Astrocyte (in vitro differentiated cells and primary cell): ENCODE results near the gene CCDC51. TPM values are rescaled to one million over a fixed set of nuclear protein-coding genes. Genes with fewer than 3 reads are reported as not detected.

ENCODE experiments used
- DNase-seq: peaks from one replicate; pipeline ENCODE4 v3.0.0-alpha.2; 2010; ENCODE audit warnings: low read depth
- FAIRE-seq: peaks from 2 replicates; lab custom pipeline; 2011; peaks lifted over from hg19 to GRCh38; lab: Jason Lieb, UNC
- H2AFZ ChIP-seq: 2 replicates; pipeline ENCODE4 v1.6.0; 2012; ENCODE audit warnings: low read depth, low read length, inconsistent platforms
- H3K27ac ChIP-seq: 2 replicates; pipeline ENCODE4 v1.5.1; 2011; ENCODE audit warnings: low read depth, low read length, inconsistent platforms
- H3K27me3 ChIP-seq: 2 replicates; pipeline ENCODE4 v1.6.0; 2011; ENCODE audit warnings: low read length, inconsistent platforms; ENCODE audit not compliant: insufficient read depth
- H3K36me3 ChIP-seq: 2 replicates; pipeline ENCODE4 v1.5.1; 2011; ENCODE audit warnings: low read length, inconsistent platforms; ENCODE audit not compliant: insufficient read depth
- H3K4me1 ChIP-seq: 2 replicates; pipeline ENCODE4 v1.5.1; 2011; ENCODE audit warnings: low read length, inconsistent platforms; ENCODE audit not compliant: insufficient read depth
- H3K4me2 ChIP-seq: 2 replicates; pipeline ENCODE4 v1.6.0; 2012; ENCODE audit warnings: low read length, inconsistent platforms
- H3K4me3 ChIP-seq: 2 replicates; pipeline ENCODE4 v1.5.1; 2011; ENCODE audit warnings: low read depth, mild to moderate bottlenecking, low read length, inconsistent platforms; ENCODE audit not compliant: insufficient read depth
- H3K79me2 ChIP-seq: 2 replicates; pipeline ENCODE4 v1.6.0; 2012; ENCODE audit warnings: mild to moderate bottlenecking, low read length, inconsistent platforms; ENCODE audit not compliant: insufficient read depth
- H3K9ac ChIP-seq: 2 replicates; pipeline ENCODE4 v1.6.0; 2012; ENCODE audit warnings: mild to moderate bottlenecking, low read length, inconsistent platforms
- H3K9me3 ChIP-seq: 2 replicates; pipeline ENCODE4 v1.5.1; 2012; ENCODE audit warnings: low read depth, mild to moderate bottlenecking, low read length, inconsistent platforms; ENCODE audit not compliant: insufficient read depth
- H4K20me1 ChIP-seq: 2 replicates; pipeline ENCODE4 v1.6.0; 2012; ENCODE audit warnings: low read length, inconsistent platforms; ENCODE audit not compliant: insufficient read depth
- H3K27ac Mint-ChIP-seq: one replicate; pipeline ENCODE4 v1.8.0; 2021; ENCODE audit warnings: mild to moderate bottlenecking, mixed read lengths; ENCODE audit not compliant: unreplicated experiment
- H3K27me3 Mint-ChIP-seq: one replicate; pipeline ENCODE4 v1.8.0; 2021; ENCODE audit warnings: low read depth, mixed read lengths; ENCODE audit not compliant: unreplicated experiment
- H3K36me3 Mint-ChIP-seq: one replicate; pipeline ENCODE4 v1.8.0; 2021; ENCODE audit warnings: low read depth, mixed read lengths; ENCODE audit not compliant: unreplicated experiment
- H3K4me1 Mint-ChIP-seq: one replicate; pipeline ENCODE4 v1.8.0; 2021; ENCODE audit warnings: low read depth, mixed read lengths; ENCODE audit not compliant: unreplicated experiment
- H3K4me3 Mint-ChIP-seq: one replicate; pipeline ENCODE4 v1.8.0; 2021; ENCODE audit warnings: mild to moderate bottlenecking, moderate library complexity, mixed read lengths; ENCODE audit not compliant: unreplicated experiment
- H3K9me3 Mint-ChIP-seq: one replicate; pipeline ENCODE4 v1.8.0; 2021; ENCODE audit warnings: mild to moderate bottlenecking, mixed read lengths; ENCODE audit not compliant: unreplicated experiment
- EZH2 ChIP-seq: IDR thresholded peaks from 2 replicates; pipeline ENCODE4 v1.6.1; 2012; ENCODE audit warnings: mild to moderate bottlenecking, low read length, inconsistent platforms; ENCODE audit not compliant: insufficient read depth
- total RNA-seq: library from RNA; stranded (reverse); gene quantifications from 2 replicates; pipeline ENCODE4 v1.2.1, GENCODE V29; 2021
- TF ChIP-seq, protein P1 (sequence below): IDR thresholded peaks from 2 replicates; pipeline ENCODE4 v1.5.1; 2011; ENCODE audit warnings: low read depth, mild to moderate bottlenecking, inconsistent platforms, low read length, moderate library complexity; ENCODE audit not compliant: insufficient read depth

The CCDC51 gene
- total RNA-seq, 1 donor from 2014 or later = 16.5 TPM

DNA sequence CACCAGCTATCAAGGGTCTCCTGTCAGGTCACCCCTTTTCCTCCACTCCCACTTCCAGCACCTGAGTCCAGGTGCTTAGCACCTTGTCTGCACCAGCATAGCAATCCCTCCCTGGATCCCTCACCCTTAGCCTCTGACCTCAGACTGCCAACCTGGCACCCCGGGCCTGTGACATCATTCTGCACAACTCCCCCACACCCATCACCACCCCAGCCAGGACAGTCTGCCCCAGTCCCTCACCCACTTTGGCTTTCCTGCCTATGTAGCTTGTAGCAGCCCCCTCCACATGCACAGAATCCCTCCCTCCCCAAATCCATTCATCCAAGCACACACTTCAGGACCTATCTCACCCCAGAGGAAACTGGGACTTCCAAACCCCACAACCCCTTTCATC is 9.2 kb downstream of the CCDC51 start:
- Histone ChIP-seq H3K9ac (no peak overlapping the region), H2AFZ (no peak overlapping the region), H3K4me3 (no peak overlapping the region), H3K4me1 (peaks cover 53% of the 10 kb centered on the region), H3K36me3 (peaks cover 7% of the 10 kb centered on the region), H3K9me3 (no peaks in the 10 kb centered on the region), H4K20me1 (peaks cover 33% of the 10 kb centered on the region), H3K4me2 (peak overlapping the region; percentile 97), H3K27ac (no peak overlapping the region), H3K79me2 (peaks cover 29% of the 10 kb centered on the region), H3K27me3 (no peaks in the 10 kb centered on the region)
- TF ChIP-seq, protein P1, sequence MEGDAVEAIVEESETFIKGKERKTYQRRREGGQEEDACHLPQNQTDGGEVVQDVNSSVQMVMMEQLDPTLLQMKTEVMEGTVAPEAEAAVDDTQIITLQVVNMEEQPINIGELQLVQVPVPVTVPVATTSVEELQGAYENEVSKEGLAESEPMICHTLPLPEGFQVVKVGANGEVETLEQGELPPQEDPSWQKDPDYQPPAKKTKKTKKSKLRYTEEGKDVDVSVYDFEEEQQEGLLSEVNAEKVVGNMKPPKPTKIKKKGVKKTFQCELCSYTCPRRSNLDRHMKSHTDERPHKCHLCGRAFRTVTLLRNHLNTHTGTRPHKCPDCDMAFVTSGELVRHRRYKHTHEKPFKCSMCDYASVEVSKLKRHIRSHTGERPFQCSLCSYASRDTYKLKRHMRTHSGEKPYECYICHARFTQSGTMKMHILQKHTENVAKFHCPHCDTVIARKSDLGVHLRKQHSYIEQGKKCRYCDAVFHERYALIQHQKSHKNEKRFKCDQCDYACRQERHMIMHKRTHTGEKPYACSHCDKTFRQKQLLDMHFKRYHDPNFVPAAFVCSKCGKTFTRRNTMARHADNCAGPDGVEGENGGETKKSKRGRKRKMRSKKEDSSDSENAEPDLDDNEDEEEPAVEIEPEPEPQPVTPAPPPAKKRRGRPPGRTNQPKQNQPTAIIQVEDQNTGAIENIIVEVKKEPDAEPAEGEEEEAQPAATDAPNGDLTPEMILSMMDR = no peak
- TF ChIP-seq EZH2 = no peak
- no peaks in the 10 kb centered on the region for H3K27me3 Mint-ChIP-seq
- H3K4me3 Mint-ChIP-seq = peak overlapping the region; percentile 82
- H3K9me3 Mint-ChIP-seq = no peaks in the 10 kb centered on the region
- peak overlapping the region; percentile 53 for H3K27ac Mint-ChIP-seq
- DNase-seq (no peak), FAIRE-seq (no peak)
- peaks cover 45% of the 10 kb centered on the region for H3K4me1 Mint-ChIP-seq
- peaks cover 6% of the 10 kb centered on the region for H3K36me3 Mint-ChIP-seq

- no peak for FAIRE-seq
- H3K9me3 ChIP-seq = no peaks in the 10 kb centered on the region
Observed at GRCh38 chr3:48429960-48430707, 9.8 kb downstream of the CCDC51 start, which contains the start of gene PLXNB1. TSS of gene PLXNB1 (minus strand) at chr3:48430086. CDS start at chr3:48424611, 5,475 bp downstream.

More at GRCh38 chr3:48429960-48430707, 9.8 kb downstream of the CCDC51 start, which contains the start of gene PLXNB1:
- H3K4me1 Mint-ChIP-seq = peaks cover 48% of the 10 kb centered on the region
- H3K9me3 Mint-ChIP-seq = no peaks in the 10 kb centered on the region
- peak within 1 kb of the TSS; percentile 53 for H3K27ac ChIP-seq
- peaks cover 33% of the 10 kb centered on the region for H4K20me1 ChIP-seq
- peaks cover 7% of the 10 kb centered on the region for H3K36me3 ChIP-seq
- peaks cover 58% of the 10 kb centered on the region for H3K4me1 ChIP-seq
- no peaks in the 10 kb centered on the region for H3K27me3 ChIP-seq
- peak within 1 kb of the TSS; percentile 85 for H2AFZ ChIP-seq
- peak; percentile 75 for DNase-seq
- H3K27ac Mint-ChIP-seq = peak within 1 kb of the TSS; percentile 53
- H3K79me2 ChIP-seq = peaks cover 35% of the 10 kb centered on the region
- H3K4me3 ChIP-seq = peak within 1 kb of the TSS; percentile 68
- no peaks in the 10 kb centered on the region for H3K27me3 Mint-ChIP-seq
- H3K4me3 Mint-ChIP-seq = peak within 1 kb of the TSS; percentile 85
- TF ChIP-seq, protein P1 = no peak
- TF ChIP-seq EZH2 = no peak
- H3K36me3 Mint-ChIP-seq = peaks cover 6% of the 10 kb centered on the region
- H3K4me2 ChIP-seq = peak within 1 kb of the TSS; percentile 97
- peak within 1 kb of the TSS; percentile 84 for H3K9ac ChIP-seq
